Left lung (tissue), 10 donors: ENCODE measurements around the gene BEX1. TPM values are rescaled to one million over a fixed set of nuclear protein-coding genes. Genes with fewer than 3 reads are reported as not detected.
"Not testable (repeated sequence)": the region's sequence is repeated elsewhere in the genome, so short reads cannot be mapped to it uniquely, and the experiment has no call there.

Source experiments
- ATAC-seq: fragments of 200-7000 bp; cut with Tn5 transposase; one replicate; pipeline ENCODE4 v1.9.1; 2020; ENCODE audit warnings: moderate library complexity
- DNase-seq, 4 donors: peaks; one replicate each; pipeline ENCODE4 v3.0.0-alpha.2; 2013 to 2020
- H3K27ac ChIP-seq, 2 donors: fragments of 200-600 bp; sonication (generic) in 1 of 2; one replicate each; pipeline versions ENCODE4 v1.5.0 to v1.8.0; 2020 to 2021
- H3K27me3 ChIP-seq, 2 donors: fragments of 200-600 bp; sonication (generic) in 1 of 2; one replicate each; pipeline versions ENCODE4 v1.5.0 to v1.8.0; 2020 to 2021
- H3K36me3 ChIP-seq, 2 donors: fragments of 200-600 bp; sonication (generic) in 1 of 2; one replicate each; pipeline versions ENCODE4 v1.5.0 to v1.8.0; 2020 to 2021
- H3K4me1 ChIP-seq, 2 donors: fragments of 200-600 bp; one replicate each; pipeline ENCODE4 v1.8.0; 2021
- H3K4me3 ChIP-seq, 2 donors: fragments of 200-600 bp; sonication (generic) in 1 of 2; one replicate each; pipeline versions ENCODE4 v1.5.0 to v1.8.0; 2020 to 2021; ENCODE audit warnings: mild to moderate bottlenecking in 1 of 2
- H3K9me3 ChIP-seq, 2 donors: fragments of 200-600 bp; sonication (generic) in 1 of 2; one replicate each; pipeline versions ENCODE4 v1.5.0 to v1.8.0; 2020 to 2021
- intact Hi-C, 2 donors: fragments of 100-400 bp; cut with DNase I; formaldehyde crosslinking; loops; one replicate each; pipeline versions ENCODE4 v1.11.2 to v1.14.2; 2022
- polyA plus RNA-seq, 6 donors: library from polyadenylated mRNA; unstranded; fragments of 120-200 nt; gene quantifications; one replicate each; pipeline ENCODE4 v1.2.1, GENCODE V29; 2013; ENCODE audit not compliant: insufficient read length in 6 of 6
- total RNA-seq, 2 donors: library from RNA; stranded (reverse); fragmentation: NEBNext Ultra II Directional; extraction: Animal tissue kit (Norgen Biotek cat#: 25700); gene quantifications; one replicate each; pipeline ENCODE4 v1.2.1, GENCODE V29; 2021
- TF ChIP-seq, protein P1 (sequence below), 2 donors: fragments of 200-600 bp; sonication (generic) in 1 of 2; IDR thresholded peaks; one replicate each; pipeline versions ENCODE4 v1.5.0 to v1.8.0; 2021; ENCODE audit warnings: antibody characterized with exemption in 2 of 2
- donor health status: DM: no; HTN: yes; CAD: no.
- donor health status: DM: no; HTN: no; CAD: no.

BEX1 gene
- total and polyA plus RNA-seq, 8 donors = 0.44 to 13.9 (median 9.1) TPM

GRCh38 chrX:103056902-103057301, 7.1 kb downstream of the BEX1 start:
- intact Hi-C loops = no loop called here
- DNase-seq = no peak
- Histone ChIP-seq H3K27me3 (no peaks in the 10 kb centered on the region), H3K36me3 (no peaks in the 10 kb centered on the region), H3K9me3 (no peaks in the 10 kb centered on the region), H3K27ac (no peak overlapping the region), H3K4me1 (no peaks in the 10 kb centered on the region), H3K4me3 (no peak overlapping the region)
- TF ChIP-seq, protein P1, sequence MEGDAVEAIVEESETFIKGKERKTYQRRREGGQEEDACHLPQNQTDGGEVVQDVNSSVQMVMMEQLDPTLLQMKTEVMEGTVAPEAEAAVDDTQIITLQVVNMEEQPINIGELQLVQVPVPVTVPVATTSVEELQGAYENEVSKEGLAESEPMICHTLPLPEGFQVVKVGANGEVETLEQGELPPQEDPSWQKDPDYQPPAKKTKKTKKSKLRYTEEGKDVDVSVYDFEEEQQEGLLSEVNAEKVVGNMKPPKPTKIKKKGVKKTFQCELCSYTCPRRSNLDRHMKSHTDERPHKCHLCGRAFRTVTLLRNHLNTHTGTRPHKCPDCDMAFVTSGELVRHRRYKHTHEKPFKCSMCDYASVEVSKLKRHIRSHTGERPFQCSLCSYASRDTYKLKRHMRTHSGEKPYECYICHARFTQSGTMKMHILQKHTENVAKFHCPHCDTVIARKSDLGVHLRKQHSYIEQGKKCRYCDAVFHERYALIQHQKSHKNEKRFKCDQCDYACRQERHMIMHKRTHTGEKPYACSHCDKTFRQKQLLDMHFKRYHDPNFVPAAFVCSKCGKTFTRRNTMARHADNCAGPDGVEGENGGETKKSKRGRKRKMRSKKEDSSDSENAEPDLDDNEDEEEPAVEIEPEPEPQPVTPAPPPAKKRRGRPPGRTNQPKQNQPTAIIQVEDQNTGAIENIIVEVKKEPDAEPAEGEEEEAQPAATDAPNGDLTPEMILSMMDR (IDR thresholded peaks at IDR 0.05) = no peak
- no peak for ATAC-seq

GRCh38 chrX:103052625-103053024, 11.3 kb downstream of the BEX1 start:
- Histone ChIP-seq H3K4me1 (no peaks in the 10 kb centered on the region), H3K4me3 (no peak overlapping the region), H3K27ac (no peak overlapping the region), H3K36me3 (no peaks in the 10 kb centered on the region), H3K9me3 (no peaks in the 10 kb centered on the region), H3K27me3 (no peaks in the 10 kb centered on the region)
- TF ChIP-seq, protein P1 (IDR thresholded peaks at IDR 0.05) = no peak
- intact Hi-C loops = no loop called here
- ATAC-seq = no peak
- DNase-seq = no peak

GRCh38 chrX:103051260-103051789, 12.6 kb downstream of the BEX1 start:
- no peak overlapping the region for H3K27ac ChIP-seq
- no peak overlapping the region for H3K4me3 ChIP-seq
- H3K9me3 ChIP-seq = no peaks in the 10 kb centered on the region
- ATAC-seq = no peak
- no peak for DNase-seq
- no peaks in the 10 kb centered on the region for H3K36me3 ChIP-seq
- H3K27me3 ChIP-seq = no peaks in the 10 kb centered on the region
- H3K4me1 ChIP-seq = no peaks in the 10 kb centered on the region
- intact Hi-C loops = no loop called here
- TF ChIP-seq, protein P1 (IDR thresholded peaks at IDR 0.05) = no peak

GRCh38 chrX:103033371-103033770, 30.6 kb downstream of the BEX1 start:
- ATAC-seq, H3K36me3 ChIP-seq, H3K4me1 ChIP-seq, H3K4me3 ChIP-seq, H3K9me3 ChIP-seq, intact Hi-C loops, H3K27me3 ChIP-seq, H3K27ac ChIP-seq, DNase-seq: not testable (repeated sequence)

DNA sequence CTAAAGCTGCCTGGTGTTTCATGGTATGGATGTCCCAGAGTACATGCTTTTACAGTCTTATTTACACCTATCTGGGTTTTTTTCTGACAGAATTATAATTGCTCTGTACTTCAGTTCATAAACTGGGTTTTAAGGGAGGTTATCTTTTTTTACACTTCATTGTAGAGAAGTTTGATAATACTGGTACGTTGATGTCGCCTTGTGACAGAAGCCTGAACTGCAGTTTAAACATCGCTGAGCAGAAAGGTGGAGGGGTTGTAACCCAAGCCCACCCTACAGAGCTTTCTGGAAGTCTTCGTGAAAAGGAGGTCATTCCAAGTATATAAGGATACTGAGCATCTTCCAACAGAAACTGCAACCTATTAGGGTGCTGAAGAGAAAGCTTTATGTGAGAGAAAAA, 46.4 kb downstream of the BEX1 start:
- no peak overlapping the region for H3K27ac ChIP-seq
- no peak for DNase-seq
- ATAC-seq = no peak
- H3K27me3 ChIP-seq = no peaks in the 10 kb centered on the region
- intact Hi-C loops = no loop called here
- TF ChIP-seq, protein P1 (IDR thresholded peaks at IDR 0.05) = no peak
- H3K36me3 ChIP-seq = no peaks in the 10 kb centered on the region
- no peak overlapping the region for H3K4me3 ChIP-seq
- H3K4me1 ChIP-seq = no peaks in the 10 kb centered on the region
- H3K9me3 ChIP-seq = no peaks in the 10 kb centered on the region

DNA sequence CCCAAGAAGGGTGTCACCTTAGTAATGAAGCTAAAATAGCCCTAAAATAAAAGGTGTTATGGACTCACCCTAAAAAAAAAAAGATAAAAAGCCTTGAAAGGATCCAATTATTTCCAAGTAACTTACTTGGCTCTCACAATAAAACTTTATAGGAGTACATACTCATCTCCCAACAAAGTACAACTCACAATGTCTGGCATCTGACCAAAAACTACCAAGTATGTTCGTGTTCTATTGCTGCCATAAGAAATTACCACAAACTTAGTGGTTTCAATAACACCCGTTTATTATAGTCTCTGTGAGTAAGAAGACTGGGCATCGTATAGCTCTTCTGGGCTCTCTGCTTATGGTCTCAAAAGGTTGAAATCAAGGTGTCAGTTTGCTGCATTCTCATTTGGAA, 51.0 kb downstream of the BEX1 start:
- Histone ChIP-seq H3K4me1 (no peaks in the 10 kb centered on the region), H3K9me3 (no peaks in the 10 kb centered on the region), H3K27me3 (no peaks in the 10 kb centered on the region), H3K4me3 (no peak overlapping the region), H3K27ac (no peak overlapping the region), H3K36me3 (no peaks in the 10 kb centered on the region)
- ATAC-seq = no peak
- intact Hi-C loops = no loop called here
- no peak for DNase-seq
- TF ChIP-seq, protein P1 (IDR thresholded peaks at IDR 0.05) = no peak
